SK-N-DZ (cell line): ENCODE measurements around the gene CHSY1.

Source experiments
- DNase-seq: peaks from one replicate; pipeline ENCODE4 v3.0.0-alpha.2; 2015; ENCODE audit warnings: low spot score

The CHSY1 gene

GRCh38 chr15:101171954-101172353 is 79.9 kb downstream of the CHSY1 start:
- no peak for DNase-seq

GRCh38 chr15:101170568-101171350 is 81.1 kb downstream of the CHSY1 start:
- DNase-seq = no peak

- DNase-seq = peak; percentile 55
Observed at GRCh38 chr15:101169495-101170071, 82.3 kb downstream of the CHSY1 start.

DNA sequence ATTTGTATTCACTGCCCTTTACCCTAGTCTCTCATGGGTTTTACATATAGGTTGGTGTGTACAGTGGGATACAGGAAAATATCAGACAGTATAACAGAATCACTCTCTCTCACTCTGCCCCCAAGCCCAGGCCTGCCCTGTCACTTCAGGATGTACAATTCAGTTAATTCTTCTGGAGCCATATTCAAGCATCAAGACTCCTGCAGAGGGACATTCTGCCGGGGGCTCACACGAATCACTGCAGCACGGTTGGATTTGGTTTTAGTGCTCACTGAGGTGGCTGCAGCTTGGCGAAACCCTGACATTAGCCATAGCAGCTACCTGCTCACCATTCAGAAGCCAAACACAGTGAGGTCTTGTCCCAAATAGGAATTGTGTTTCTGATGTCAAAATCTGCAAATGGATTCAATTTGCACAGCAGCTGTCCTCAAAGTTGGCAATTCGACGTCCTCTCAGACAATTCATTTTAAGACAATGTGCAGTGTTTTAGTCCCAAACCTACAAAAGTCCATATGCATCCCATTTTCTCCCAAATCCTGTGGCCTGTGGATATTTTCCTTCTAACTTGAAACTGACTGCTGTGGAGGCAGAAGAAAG is 82.9 kb downstream of the CHSY1 start:
- DNase-seq = no peak

DNA sequence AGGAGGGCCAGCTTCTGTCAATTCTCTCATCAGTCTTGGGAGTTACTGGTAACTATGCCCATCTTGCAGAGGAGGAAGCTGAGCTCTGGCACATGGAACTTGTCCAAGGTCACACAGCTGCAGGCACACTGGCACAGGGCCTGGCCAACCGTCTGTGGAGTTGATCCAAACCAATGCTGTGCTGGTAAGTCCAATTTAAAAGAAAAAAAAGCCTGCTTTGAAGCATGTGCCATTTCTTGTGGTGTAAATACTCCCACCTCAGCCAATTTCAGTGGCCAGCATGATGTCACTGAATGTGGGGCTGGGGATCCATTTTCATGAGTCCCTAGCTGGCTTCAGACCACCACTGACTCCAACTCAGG is 83.4 kb downstream of the CHSY1 start:
- DNase-seq = no peak

DNA sequence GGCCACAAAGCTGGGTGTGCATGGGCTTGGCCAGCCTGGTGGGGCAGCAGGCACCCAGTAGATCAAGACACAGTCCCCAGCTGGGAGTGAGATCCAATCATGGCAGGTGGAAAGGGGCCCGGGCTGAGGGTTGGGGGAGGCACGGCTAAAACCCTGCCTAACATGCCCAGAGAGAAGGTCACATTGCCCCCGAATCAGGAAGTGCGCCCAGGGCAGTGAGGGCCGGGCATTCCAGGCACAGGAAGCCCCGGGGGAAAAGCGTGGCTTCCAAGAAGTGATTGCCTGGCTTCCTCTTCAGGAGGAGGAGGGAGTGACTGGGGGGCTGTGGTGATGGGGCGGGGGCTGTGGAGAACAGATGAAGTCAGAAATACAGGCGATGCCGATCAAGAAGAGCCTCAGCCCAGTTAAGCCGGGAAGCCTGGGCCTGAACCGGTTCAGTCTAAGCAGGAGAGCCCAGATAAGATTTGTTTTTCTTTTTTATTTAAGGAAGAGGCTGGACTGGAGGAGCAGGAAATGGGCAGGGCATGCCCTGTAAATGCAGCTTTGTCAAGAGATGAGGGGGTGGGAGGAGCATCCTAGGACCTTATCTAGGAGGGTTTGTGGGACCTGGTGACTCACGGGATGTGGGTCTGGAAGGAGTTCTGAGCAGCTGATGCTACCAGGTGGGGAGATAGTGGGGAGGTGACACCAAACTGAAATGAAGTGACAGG is 83.9 kb downstream of the CHSY1 start:
- no peak for DNase-seq

DNA sequence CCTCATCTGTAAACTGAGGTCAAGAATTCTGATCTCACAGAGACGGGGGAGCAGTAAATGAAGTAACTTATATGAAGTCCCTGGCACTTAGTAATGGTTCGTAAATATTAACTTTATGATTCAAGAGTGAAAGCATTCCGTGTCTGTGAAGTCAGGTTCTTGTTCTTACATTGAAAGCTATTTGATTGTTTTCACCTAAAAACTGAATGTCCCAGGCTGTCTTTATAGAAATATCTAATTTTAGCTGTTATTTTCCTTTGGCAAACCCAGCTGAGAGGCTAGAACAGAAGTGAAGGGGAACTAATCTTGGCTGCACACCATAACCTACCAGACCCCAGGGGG is 84.5 kb downstream of the CHSY1 start:
- DNase-seq = no peak

GRCh38 chr15:101165905-101166471 is 85.9 kb downstream of the CHSY1 start:
- DNase-seq = no peak

- peak; percentile 70 for DNase-seq
Observed at GRCh38 chr15:101162701-101163483, 89.0 kb downstream of the CHSY1 start.

GRCh38 chr15:101161656-101162055 is 90.2 kb downstream of the CHSY1 start:
- no peak for DNase-seq

DNA sequence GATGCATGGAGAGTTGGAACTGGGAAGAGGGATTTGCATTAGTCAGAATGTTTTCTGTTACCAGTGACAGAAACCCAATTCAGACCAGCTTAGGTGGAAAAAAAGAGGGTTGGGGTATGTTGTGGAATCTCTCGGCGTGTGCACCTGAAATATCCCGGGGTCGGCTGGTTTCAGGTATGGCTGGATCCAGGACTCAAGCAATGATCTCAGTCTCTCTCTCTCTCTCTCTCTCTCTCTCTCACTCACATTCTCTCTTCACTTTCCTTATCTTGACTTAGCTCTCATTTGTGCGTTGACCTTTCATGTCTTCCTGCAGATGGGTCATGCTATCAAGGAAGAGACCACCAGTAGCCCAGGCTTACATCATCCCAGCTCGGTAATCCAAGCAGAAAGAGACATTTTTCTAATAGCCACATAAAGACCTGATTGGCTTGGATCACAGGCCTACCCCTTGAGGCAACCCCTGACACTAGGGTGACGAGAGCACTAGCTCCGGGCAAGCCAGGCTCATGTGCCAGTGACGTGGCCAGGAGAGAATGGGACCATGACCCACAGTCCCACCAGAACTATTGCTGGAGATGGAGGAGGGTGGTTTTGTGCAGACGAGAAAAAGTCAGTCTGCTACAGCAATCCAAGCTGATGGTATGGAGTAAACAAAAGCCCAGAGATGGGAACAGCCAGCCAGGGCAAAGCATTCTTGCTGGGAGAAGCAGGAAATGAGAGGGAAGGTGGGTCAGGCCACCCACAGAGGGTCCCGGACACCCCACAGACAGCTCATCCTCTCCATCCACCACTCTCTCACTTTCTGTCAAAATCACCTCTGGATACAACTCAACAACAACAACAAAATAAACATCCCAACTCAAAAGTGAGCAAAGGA is 91.7 kb downstream of the CHSY1 start:
- no peak for DNase-seq

DNA sequence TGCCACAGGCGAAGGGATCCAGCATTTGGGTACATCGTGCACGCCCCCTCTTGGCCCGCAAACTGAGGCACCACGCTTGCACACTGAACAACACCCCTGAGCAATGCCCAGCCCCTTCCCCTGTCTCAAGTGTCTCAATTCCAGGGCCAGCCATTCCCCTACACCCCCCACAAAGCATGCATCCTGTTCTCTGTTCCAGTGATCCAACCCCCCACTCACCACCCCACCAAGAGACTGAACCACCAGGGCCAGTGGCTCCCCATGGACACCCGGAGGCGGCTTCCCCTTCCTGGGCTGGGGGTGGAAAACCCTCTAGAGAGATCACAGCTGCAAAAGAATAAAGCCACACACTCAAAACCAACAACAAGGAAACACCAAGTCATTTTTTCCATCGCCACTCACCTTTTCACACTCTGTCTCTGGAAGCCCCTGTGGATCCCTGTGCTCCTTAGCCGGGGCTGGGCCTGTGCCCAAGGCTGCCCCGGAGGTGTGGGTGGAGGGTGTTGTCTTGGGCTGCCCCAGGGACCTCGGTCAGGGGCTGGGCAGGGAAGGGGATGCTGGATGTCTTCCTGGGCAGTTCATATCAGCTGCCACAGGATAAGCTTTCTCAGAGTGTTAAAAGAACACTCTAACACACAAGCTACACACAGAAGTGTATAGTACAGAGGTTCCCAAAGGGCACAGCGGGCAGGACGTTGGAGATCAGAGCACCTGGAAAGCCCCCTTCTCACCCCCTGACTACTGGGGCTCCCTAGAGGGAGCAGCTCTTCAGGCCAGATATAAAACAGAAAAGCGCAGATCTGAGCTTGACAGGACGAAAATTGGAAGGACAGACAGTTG is 92.5 kb downstream of the CHSY1 start:
- DNase-seq = no peak

DNA sequence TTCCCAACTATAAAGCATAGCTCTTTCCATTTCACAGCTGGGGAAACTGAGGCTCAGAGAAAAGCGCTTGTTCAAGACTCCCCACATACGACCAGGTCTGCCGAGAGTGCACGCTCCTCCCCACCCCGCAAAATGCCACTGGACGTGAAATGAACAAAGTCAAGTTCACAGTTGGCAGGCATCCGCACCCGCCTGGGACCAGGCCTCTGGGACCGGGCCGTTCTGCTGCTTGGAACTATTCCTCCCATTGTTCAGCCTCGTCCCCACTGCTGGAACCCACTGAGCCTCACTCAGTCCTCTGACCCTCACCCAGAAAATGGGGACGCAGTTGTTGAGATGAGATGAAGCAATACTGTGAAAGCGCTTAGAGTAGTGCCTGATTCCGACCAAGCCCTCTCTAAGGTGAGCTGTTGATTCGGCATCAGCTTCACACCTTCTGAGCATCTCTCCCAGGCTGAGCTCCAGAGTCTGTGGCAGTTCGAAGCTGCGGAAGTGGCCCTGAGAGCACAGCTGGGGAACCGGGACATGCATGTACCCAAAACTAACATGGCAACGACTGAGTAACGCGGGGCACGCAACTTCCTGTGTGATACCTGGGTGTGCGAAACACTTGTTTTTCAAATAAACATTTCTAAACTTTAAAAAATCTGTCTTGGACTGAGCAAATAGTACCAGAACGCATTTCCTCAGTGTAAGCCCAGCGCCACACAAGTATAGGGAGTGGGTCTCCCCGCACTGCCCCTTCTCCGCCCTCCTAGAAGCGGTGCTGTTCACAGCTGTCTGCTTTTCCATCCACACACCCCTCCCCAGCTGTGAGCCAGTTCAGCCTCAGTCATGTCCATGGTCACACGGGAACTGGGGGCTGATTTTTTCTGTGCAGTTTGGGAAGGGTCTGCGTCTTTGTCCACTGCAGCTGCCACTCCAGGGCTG is 93.4 kb downstream of the CHSY1 start:
- DNase-seq = no peak

DNA sequence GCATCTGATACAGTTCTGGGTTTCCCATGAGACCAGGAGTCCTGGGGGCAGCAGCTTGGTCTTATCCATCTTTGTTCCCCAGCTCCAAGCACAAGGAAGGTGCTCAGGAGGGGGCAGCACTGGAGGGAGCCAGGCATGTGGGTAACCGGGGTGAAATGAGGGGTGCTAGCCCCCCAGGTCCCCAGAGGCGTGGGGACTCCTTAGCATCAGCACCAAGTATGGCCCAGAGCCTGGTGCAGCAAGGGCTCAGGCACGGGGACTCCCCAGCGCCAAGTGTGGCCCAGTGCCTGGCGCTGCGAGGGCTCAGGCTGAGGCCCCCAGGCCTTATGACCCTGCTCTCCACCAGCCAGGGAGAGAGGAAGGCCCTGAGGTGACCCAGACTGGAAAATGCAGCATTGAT is 94.1 kb downstream of the CHSY1 start:
- DNase-seq = no peak

- peak; percentile 47 for DNase-seq
Observed at GRCh38 chr15:101156509-101157159, 95.2 kb downstream of the CHSY1 start.

GRCh38 chr15:101156061-101156460 is 95.8 kb downstream of the CHSY1 start:
- DNase-seq = no peak

- DNase-seq = no peak
Observed at GRCh38 chr15:101153801-101154656, 97.8 kb downstream of the CHSY1 start.
